ENCODE results near the gene LAMC1. TPM values are rescaled to one million over a fixed set of nuclear protein-coding genes. Genes with fewer than 3 reads are reported as not detected.

The LAMC1 gene
- total and polyA plus RNA-seq, 2 of the 4 experiments (the other 2 are of a cell fraction): 249 to 394 TPM

GRCh38 chr1:183089025-183089639 is 65.9 kb downstream of the LAMC1 start:
- CTCF ChIA-PET: interaction anchor here (1.6 kb wide), 1 partner anchor 126 kb away, joined by 3 read pairs; no protein-coding TSS in a partner anchor

More at GRCh38 chr1:183089025-183089639, 65.9 kb downstream of the LAMC1 start:
- DNase-seq (no peak), ATAC-seq (ENCODE audit: low read depth) (no peak)
- no peak overlapping the region for H2BK20ac ChIP-seq (ENCODE audit: low read depth, low read length)
- H3K4ac ChIP-seq (ENCODE audit: low read depth, low read length): no peak overlapping the region
- H3K56ac ChIP-seq (ENCODE audit: extremely low read depth, insufficient read depth, low read length): no peak overlapping the region
- intact Hi-C loops (cut with micrococcal nuclease): loop anchor here (2.0 kb wide), 1 partner anchor 14 kb away; no protein-coding TSS in a partner anchor
- H3K79me1 ChIP-seq (ENCODE audit: low read depth in 1 of 2, low read length in 2 of 2): peaks cover 13 to 79% of the 10 kb centered on the region in 2 experiments; a peak in 3 of 4 replicates
- in situ Hi-C loops (cut with MboI; ENCODE audit: low sequenced_read_pairs): no loop called here
- no peak overlapping the region for H3K4me2 ChIP-seq (ENCODE audit: low read depth, low read length)
- no peak overlapping the region for H3K14ac ChIP-seq (replicated peaks; ENCODE audit: low read depth, low read length)
- H3K9ac ChIP-seq (ENCODE audit: low read depth, low read length): no peak overlapping the region
- no TSS peak for BruUV-seq (replicated peaks)
- H3K18ac ChIP-seq (ENCODE audit: low read depth, low read length): no peak overlapping the region
- dilution Hi-C loops (cut with HindIII; ENCODE audit: low sequenced_read_pairs, unreplicated experiment): no loop called here
- H3K9me1 ChIP-seq (ENCODE audit: insufficient read depth, low read length): peaks cover 32% of the 10 kb centered on the region
- H3K27me3 ChIP-seq (ENCODE audit: control insufficient read depth, insufficient read depth, low read length): no peaks in the 10 kb centered on the region
- no peak overlapping the region for H2AK5ac ChIP-seq (ENCODE audit: low read depth, low read length)
- POLR2A ChIA-PET (ENCODE audit: unreplicated experiment): no interaction called here
- no CpG with 5 or more reads among the region's 3 CpGs for WGBS, 2 experiments (ENCODE audit: extremely low coverage in 2 of 2, insufficient read length in 1 of 2)
- H3K9me3 ChIP-seq (ENCODE audit: control insufficient read depth, insufficient read depth, low read length): no peaks in the 10 kb centered on the region
- no peak overlapping the region for H2AK9ac ChIP-seq (replicated peaks; ENCODE audit: low read depth, low read length, poor library complexity)
- H4K91ac ChIP-seq (ENCODE audit: insufficient read depth, low read depth, low read length): no peak overlapping the region
- peaks cover 19% of the 10 kb centered on the region for H3K4me1 ChIP-seq (ENCODE audit: control insufficient read depth, insufficient read depth, low read length)
- no peak overlapping the region for H2BK15ac ChIP-seq (ENCODE audit: low read depth, low read length)
- no peak overlapping the region for H3K4me3 ChIP-seq (ENCODE audit: insufficient read depth, low read depth, low read length)
- peaks cover 66% of the 10 kb centered on the region for H4K20me1 ChIP-seq (ENCODE audit: insufficient read depth, low read length)
- no peak overlapping the region for H4K5ac ChIP-seq (ENCODE audit: low read depth, low read length)
- H3K27ac ChIP-seq (ENCODE audit: insufficient read depth, low read length): no peak overlapping the region
- H3K23ac ChIP-seq (ENCODE audit: low read depth, low read length): no peak overlapping the region
- no peak overlapping the region for H2AFZ ChIP-seq (replicated peaks; ENCODE audit: low read length, poor library complexity)
- no peak overlapping the region for H2BK5ac ChIP-seq (ENCODE audit: low read depth, low read length, poor library complexity, severe bottlenecking)
- H2BK120ac ChIP-seq (ENCODE audit: low read depth, low read length): no peak overlapping the region
- H4K8ac ChIP-seq (ENCODE audit: low read depth in 2 of 2, low read length in 2 of 2): no peak overlapping the region
- TF ChIP-seq FOS (IDR thresholded peaks at IDR 0.05; ENCODE audit: low read depth, low read length): no peak
- no peak for TF ChIP-seq MAZ (IDR thresholded peaks at IDR 0.05; ENCODE audit: borderline replicate concordance, low read depth, low read length)
- no peak for TF ChIP-seq CTCF (conservative IDR thresholded peaks at IDR 0.05; ENCODE audit: low read depth, low read length)
- no peak for TF ChIP-seq BHLHE40 (IDR thresholded peaks at IDR 0.05; ENCODE audit: low read depth, low read length)
- no peak for TF ChIP-seq NFE2L2 (IDR thresholded peaks at IDR 0.05; ENCODE audit: low read depth, low read length)
- no peak for TF ChIP-seq RFX5 (IDR thresholded peaks at IDR 0.05; ENCODE audit: low read depth, low read length)
- no peak for TF ChIP-seq MAFK (IDR thresholded peaks at IDR 0.05; ENCODE audit: low read depth, low read length)
- TF ChIP-seq CEBPB (IDR thresholded peaks at IDR 0.05; ENCODE audit: low read depth, low read length): no peak
- TF ChIP-seq RAD21 (IDR thresholded peaks at IDR 0.05; ENCODE audit: low read length): no peak
- no peak for TF ChIP-seq SMC3 (IDR thresholded peaks at IDR 0.05; ENCODE audit: low read depth, low read length)
- no peak for TF ChIP-seq RCOR1 (IDR thresholded peaks at IDR 0.05; ENCODE audit: insufficient replicate concordance, low read length)
- TF ChIP-seq ELK1 (IDR thresholded peaks at IDR 0.05; ENCODE audit: borderline replicate concordance, low read depth, low read length): no peak
- TF ChIP-seq CHD1 (IDR thresholded peaks at IDR 0.05; ENCODE audit: low read depth, low read length): no peak
- TF ChIP-seq MXI1 (IDR thresholded peaks at IDR 0.05; ENCODE audit: borderline replicate concordance, low read depth, low read length): no peak
- TF ChIP-seq POLR2A (IDR thresholded peaks at IDR 0.05; ENCODE audit: low read depth, low read length): no peak
- no peak for TF ChIP-seq USF2 (IDR thresholded peaks at IDR 0.05; ENCODE audit: low read depth, low read length)
- H3K36me3 ChIP-seq (ENCODE audit: control insufficient read depth, insufficient read depth, low read length): no peaks in the 10 kb centered on the region

Data from IMR-90 (cell line).